ENCODE measurements around the gene PBX1. TPM values are rescaled to one million over a fixed set of nuclear protein-coding genes. Genes with fewer than 3 reads are reported as not detected.

The PBX1 gene
- total RNA-seq, 2 donors from 2014 or later, result 50.2 to 60.4 TPM

- Histone ChIP-seq H3K27me3 (replicated peaks; ENCODE audit: insufficient read depth) (no peaks in the 10 kb centered on the region), H3K4me3 (no peak overlapping the region), H3K9me3 (no peaks in the 10 kb centered on the region), H3K4me1 (replicated peaks) (no peaks in the 10 kb centered on the region), H3K27ac (peak overlapping the region; percentile 35 to 54), H3K36me3 (no peaks in the 10 kb centered on the region)
- intact Hi-C loops (cut with DNase I), result loop anchor here (5.0 kb wide), 1 partner anchor 38 kb away; no protein-coding TSS in a partner anchor
- DNase-seq (ENCODE audit: low spot score), result no peak
- 20% methylated on average over 4 of the region's 4 CpGs for WGBS
- no peak for TF ChIP-seq POLR2A (IDR thresholded peaks at IDR 0.05)
- TF ChIP-seq POLR2AphosphoS5 (IDR thresholded peaks at IDR 0.05), result no peak
- no peak for TF ChIP-seq CTCF (IDR thresholded peaks at IDR 0.05)
Measured at GRCh38 chr1:164579381-164579780, 20.4 kb downstream of the PBX1 start.

- Histone ChIP-seq H3K9me3 (no peaks in the 10 kb centered on the region), H3K27me3 (replicated peaks; ENCODE audit: insufficient read depth) (no peaks in the 10 kb centered on the region), H3K4me3 (no peak overlapping the region), H3K4me1 (replicated peaks) (no peaks in the 10 kb centered on the region), H3K36me3 (no peaks in the 10 kb centered on the region), H3K27ac (peak overlapping the region in 1 of 2 donors; percentile 42)
- WGBS, result 34% methylated on average over 1 of the region's 1 CpG
- no peak for DNase-seq (ENCODE audit: low spot score)
- no peak for TF ChIP-seq CTCF (IDR thresholded peaks at IDR 0.05)
- intact Hi-C loops (cut with DNase I), result no loop called here
Measured at GRCh38 chr1:164581762-164582161, 22.8 kb downstream of the PBX1 start.

- Histone ChIP-seq H3K9me3 (no peaks in the 10 kb centered on the region), H3K4me3 (no peak overlapping the region), H3K36me3 (no peaks in the 10 kb centered on the region), H3K4me1 (replicated peaks) (peaks cover 9% of the 10 kb centered on the region), H3K27me3 (replicated peaks; ENCODE audit: insufficient read depth) (no peaks in the 10 kb centered on the region), H3K27ac (no peak overlapping the region)
- no peak for TF ChIP-seq CTCF (IDR thresholded peaks at IDR 0.05)
- TF ChIP-seq POLR2AphosphoS5 (IDR thresholded peaks at IDR 0.05), result no peak
- TF ChIP-seq POLR2A (IDR thresholded peaks at IDR 0.05), result no peak
- intact Hi-C loops (cut with DNase I), result no loop called here
- WGBS, result 93% methylated on average over 1 of the region's 1 CpG
- no peak for DNase-seq (ENCODE audit: low spot score)
Measured at GRCh38 chr1:164583196-164583595, 24.2 kb downstream of the PBX1 start.

DNA sequence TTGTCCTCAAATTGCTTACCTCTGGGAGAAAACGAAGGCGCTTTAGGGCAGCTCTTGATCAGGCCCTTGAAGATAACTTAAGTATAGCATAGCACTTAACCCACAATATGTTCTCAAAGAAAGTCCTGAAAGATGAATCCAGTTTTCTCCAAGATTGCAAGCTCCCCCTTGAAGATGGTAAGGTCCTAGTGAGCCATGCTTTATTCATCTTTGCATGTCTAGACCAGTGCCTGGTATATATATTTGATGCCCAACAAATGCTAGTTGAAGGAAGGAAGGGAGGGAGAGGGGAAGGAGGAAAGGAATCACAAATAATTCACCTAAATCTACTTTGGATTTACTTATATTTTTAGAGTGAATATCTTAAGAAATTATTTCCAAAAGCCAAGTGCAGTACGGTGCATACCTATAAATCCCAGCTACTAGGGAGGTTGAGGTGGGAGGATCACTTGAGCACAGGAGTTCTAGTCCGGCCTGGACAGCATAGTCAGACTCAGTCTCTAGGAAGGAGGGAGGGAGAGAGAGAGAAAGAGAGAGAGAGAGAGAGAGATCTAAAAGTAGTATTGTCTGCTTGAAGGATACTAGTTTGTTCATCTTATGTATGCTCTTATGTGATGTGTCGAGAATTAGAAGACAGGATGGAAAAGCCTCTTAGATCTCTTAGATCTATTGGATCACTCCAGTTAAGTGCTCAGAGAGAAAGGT, 25.0 kb downstream of the PBX1 start:
- no peak overlapping the region for H3K27ac ChIP-seq
- H3K4me3 ChIP-seq, result no peak overlapping the region
- no peak for DNase-seq (ENCODE audit: low spot score)
- no peaks in the 10 kb centered on the region for H3K27me3 ChIP-seq (replicated peaks; ENCODE audit: insufficient read depth)
- TF ChIP-seq CTCF (IDR thresholded peaks at IDR 0.05), result no peak
- TF ChIP-seq POLR2A (IDR thresholded peaks at IDR 0.05), result no peak
- no peak for TF ChIP-seq POLR2AphosphoS5 (IDR thresholded peaks at IDR 0.05)
- no peaks in the 10 kb centered on the region for H3K9me3 ChIP-seq
- intact Hi-C loops (cut with DNase I), result no loop called here
- H3K36me3 ChIP-seq, result no peaks in the 10 kb centered on the region
- WGBS, result 98% methylated on average over 5 of the region's 5 CpGs
- H3K4me1 ChIP-seq (replicated peaks), result peaks cover 9% of the 10 kb centered on the region

DNA sequence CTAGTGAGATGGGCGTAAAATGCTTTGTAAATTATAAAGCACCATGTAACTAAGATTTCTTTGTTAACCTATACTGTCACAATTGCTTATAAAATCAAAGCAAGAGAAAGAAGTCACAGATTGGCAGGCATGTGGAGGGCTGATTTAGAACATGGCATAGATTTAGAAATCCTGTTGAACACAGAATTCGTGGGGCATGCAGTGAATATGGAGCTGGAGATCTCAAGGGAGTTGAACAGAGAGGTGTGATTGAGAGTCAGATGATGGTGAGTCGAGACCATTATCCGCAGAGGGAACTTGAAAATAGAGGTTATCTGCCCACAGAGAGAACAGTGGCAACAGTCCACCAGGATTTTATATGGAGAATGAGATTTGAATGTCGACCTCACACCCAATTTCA, 27.6 kb downstream of the PBX1 start:
- H3K4me1 ChIP-seq (replicated peaks), result peaks cover 21% of the 10 kb centered on the region
- H3K27me3 ChIP-seq (replicated peaks; ENCODE audit: insufficient read depth), result no peaks in the 10 kb centered on the region
- intact Hi-C loops (cut with DNase I), result no loop called here
- H3K27ac ChIP-seq, result peak overlapping the region in 1 of 2 donors; percentile 86
- no peaks in the 10 kb centered on the region for H3K36me3 ChIP-seq
- no peak for DNase-seq (ENCODE audit: low spot score)
- no peaks in the 10 kb centered on the region for H3K9me3 ChIP-seq
- no peak overlapping the region for H3K4me3 ChIP-seq
- TF ChIP-seq POLR2A (IDR thresholded peaks at IDR 0.05) (no peak), CTCF (IDR thresholded peaks at IDR 0.05) (no peak), POLR2AphosphoS5 (IDR thresholded peaks at IDR 0.05) (no peak)
- 51% methylated on average over 5 of the region's 5 CpGs for WGBS
